CD4-positive, alpha-beta T cell (primary cell): Measurements from ENCODE around the gene NEK4. TPM values are rescaled to one million over a fixed set of nuclear protein-coding genes. Genes with fewer than 3 reads are reported as not detected.

ENCODE experiments used
- ATAC-seq: fragments of 200-7000 bp; cut with Tn5 transposase; one replicate; pipeline ENCODE4 v1.10.0; 2022; ENCODE audit warnings: mild to moderate bottlenecking; ENCODE audit not compliant: poor library complexity
- CTCF ChIA-PET: fragments of 350-600 bp; sonication (Branson Sonifier 250); formaldehyde crosslinking; loops from one replicate; lab custom pipeline; 2021; ENCODE audit warnings: antibody characterized with exemption, inconsistent platforms; lab: Charles Lee
- POLR2A ChIA-PET: fragments of 350-600 bp; sonication (Branson Sonifier 250); formaldehyde crosslinking; loops from one replicate; lab custom pipeline; 2021; ENCODE audit warnings: antibody characterized with exemption, inconsistent platforms; lab: Charles Lee
- DNase-seq, 14 experiments: peaks; one replicate each; pipeline ENCODE4 v3.0.0-alpha.2; 2013 to 2020; ENCODE audit warnings: mixed read lengths in 2 of 14
- H3K27ac ChIP-seq, 2 donors: one replicate each; pipeline versions ENCODE4 v1.5.1 to v1.7.0; 2013; ENCODE audit warnings: low read length in 2 of 2, low read depth in 1 of 2, mild to moderate bottlenecking in 1 of 2
- H3K27me3 ChIP-seq, 2 experiments: 1 replicate in 1 of 2; 2 replicates in 1 of 2; pipeline versions ENCODE4 v1.6.1 to v1.7.0; 2013; ENCODE audit warnings: low read length in 2 of 2, control low read depth in 1 of 2, mild to moderate bottlenecking in 1 of 2, moderate library complexity in 1 of 2; ENCODE audit not compliant: insufficient read depth in 2 of 2, control insufficient read depth in 1 of 2
- H3K36me3 ChIP-seq: one replicate; pipeline ENCODE4 v1.6.1; 2013; ENCODE audit warnings: low read length, control low read depth; ENCODE audit not compliant: insufficient read depth
- H3K4me1 ChIP-seq: one replicate; pipeline ENCODE4 v1.6.1; 2013; ENCODE audit warnings: low read length, control low read depth; ENCODE audit not compliant: insufficient read depth
- H3K4me3 ChIP-seq: one replicate; pipeline ENCODE4 v1.5.1; 2013; ENCODE audit warnings: mild to moderate bottlenecking, low read length, moderate library complexity
- H3K9me3 ChIP-seq, 2 experiments: 1 replicate in 1 of 2; 2 replicates in 1 of 2; pipeline versions ENCODE4 v1.6.1 to v1.7.0; 2013; ENCODE audit warnings: low read length in 2 of 2, mild to moderate bottlenecking in 2 of 2, control low read depth in 1 of 2, moderate library complexity in 1 of 2; ENCODE audit not compliant: control insufficient read depth in 1 of 2, insufficient read depth in 1 of 2
- H3K27ac Mint-ChIP-seq: one replicate; pipeline ENCODE4 v1.8.0; 2020; ENCODE audit warnings: mixed read lengths
- H3K27me3 Mint-ChIP-seq: one replicate; pipeline ENCODE4 v1.8.0; 2021; ENCODE audit warnings: mixed read lengths
- H3K36me3 Mint-ChIP-seq: one replicate; pipeline ENCODE4 v1.8.0; 2021; ENCODE audit warnings: low read depth, mixed read lengths
- H3K4me1 Mint-ChIP-seq: one replicate; pipeline ENCODE4 v1.8.0; 2021; ENCODE audit warnings: low read depth, mixed read lengths
- H3K4me3 Mint-ChIP-seq: one replicate; pipeline ENCODE4 v1.8.0; 2020; ENCODE audit warnings: mild to moderate bottlenecking, mixed read lengths
- H3K9me3 Mint-ChIP-seq: one replicate; pipeline ENCODE4 v1.8.0; 2020; ENCODE audit warnings: mixed read lengths
- intact Hi-C, 2 experiments: fragments of 100-400 bp; cut with DNase I in 1 of 2; cut with micrococcal nuclease in 1 of 2; formaldehyde crosslinking; loops; one replicate each; pipeline versions ENCODE4 v1.15.1 to v1.9.0; 2023 to 2025; cut with DNase I, micrococcal nuclease
- total RNA-seq, 174 experiments: library from RNA in 2 of 174; stranded (reverse) in 2 of 174; gene quantifications; one replicate each; pipeline ENCODE4 v1.2.3 and lab custom pipeline; 2021 to 2026
- TF ChIP-seq, protein P1 (sequence below): fragments of 200-600 bp; IDR thresholded peaks from one replicate; pipeline ENCODE4 v1.8.0; 2022; ENCODE audit warnings: antibody characterized with exemption, mild to moderate bottlenecking

NEK4 gene
- total RNA-seq, 2 experiments from 2014 or later, result 6.1 to 6.9 TPM

DNA sequence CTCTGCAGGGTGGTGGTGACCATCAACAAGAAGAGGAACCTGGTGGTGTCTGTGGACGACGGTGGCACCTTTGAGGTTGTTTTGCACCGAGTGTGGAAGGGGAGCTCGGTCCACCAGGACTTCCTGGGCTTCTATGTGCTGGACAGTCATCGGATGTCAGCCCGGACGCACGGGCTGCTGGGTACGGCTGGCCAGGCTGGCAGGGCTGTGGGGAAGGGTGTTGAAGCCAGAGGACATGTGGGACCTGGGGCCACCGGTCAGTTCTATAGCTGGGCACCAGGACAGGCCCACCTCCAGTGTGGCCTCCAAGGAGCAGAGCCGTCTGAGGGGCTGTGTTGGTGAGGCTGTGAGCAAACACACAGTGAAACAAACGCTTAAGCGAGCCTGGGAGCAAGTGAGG, 20.0 kb upstream of the NEK4 start:
- DNase-seq (no peak), ATAC-seq (no peak)
- intact Hi-C loops, result no loop called here
- Histone ChIP-seq H3K4me3 (no peak overlapping the region), H3K27ac (no peak overlapping the region), H3K36me3 (no peaks in the 10 kb centered on the region), H3K27me3 (no peaks in the 10 kb centered on the region), H3K9me3 (no peaks in the 10 kb centered on the region), H3K4me1 (no peaks in the 10 kb centered on the region)
- no peaks in the 10 kb centered on the region for H3K9me3 Mint-ChIP-seq
- TF ChIP-seq, protein P1, sequence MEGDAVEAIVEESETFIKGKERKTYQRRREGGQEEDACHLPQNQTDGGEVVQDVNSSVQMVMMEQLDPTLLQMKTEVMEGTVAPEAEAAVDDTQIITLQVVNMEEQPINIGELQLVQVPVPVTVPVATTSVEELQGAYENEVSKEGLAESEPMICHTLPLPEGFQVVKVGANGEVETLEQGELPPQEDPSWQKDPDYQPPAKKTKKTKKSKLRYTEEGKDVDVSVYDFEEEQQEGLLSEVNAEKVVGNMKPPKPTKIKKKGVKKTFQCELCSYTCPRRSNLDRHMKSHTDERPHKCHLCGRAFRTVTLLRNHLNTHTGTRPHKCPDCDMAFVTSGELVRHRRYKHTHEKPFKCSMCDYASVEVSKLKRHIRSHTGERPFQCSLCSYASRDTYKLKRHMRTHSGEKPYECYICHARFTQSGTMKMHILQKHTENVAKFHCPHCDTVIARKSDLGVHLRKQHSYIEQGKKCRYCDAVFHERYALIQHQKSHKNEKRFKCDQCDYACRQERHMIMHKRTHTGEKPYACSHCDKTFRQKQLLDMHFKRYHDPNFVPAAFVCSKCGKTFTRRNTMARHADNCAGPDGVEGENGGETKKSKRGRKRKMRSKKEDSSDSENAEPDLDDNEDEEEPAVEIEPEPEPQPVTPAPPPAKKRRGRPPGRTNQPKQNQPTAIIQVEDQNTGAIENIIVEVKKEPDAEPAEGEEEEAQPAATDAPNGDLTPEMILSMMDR, result no peak
- no peaks in the 10 kb centered on the region for H3K4me1 Mint-ChIP-seq
- H3K36me3 Mint-ChIP-seq, result no peaks in the 10 kb centered on the region
- H3K4me3 Mint-ChIP-seq, result no peak overlapping the region
- ChIA-PET CTCF (no interaction called here), POLR2A (no interaction called here)
- no peaks in the 10 kb centered on the region for H3K27me3 Mint-ChIP-seq
- no peak overlapping the region for H3K27ac Mint-ChIP-seq

DNA sequence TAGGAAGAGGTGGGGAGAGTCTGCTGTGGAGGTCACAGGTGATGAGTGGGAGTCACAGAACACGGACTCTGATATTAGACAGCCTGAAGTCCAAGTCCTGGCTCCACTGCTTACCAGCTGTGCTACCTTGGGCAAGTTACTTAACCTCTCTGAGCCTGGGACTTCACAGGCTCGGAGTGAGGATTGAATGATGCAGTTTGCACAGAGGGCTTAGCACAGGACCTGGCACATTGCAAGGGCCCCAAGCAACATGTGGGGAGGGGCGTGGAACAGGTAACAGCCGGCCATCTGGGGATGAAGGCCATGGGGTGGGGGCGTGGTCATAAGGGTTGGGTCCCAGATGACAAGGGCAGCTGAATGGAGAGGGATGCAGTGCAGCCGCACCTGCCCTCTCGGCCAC, 19.6 kb upstream of the NEK4 start:
- no peak for DNase-seq
- Histone ChIP-seq H3K9me3 (no peaks in the 10 kb centered on the region), H3K4me3 (no peak overlapping the region), H3K27ac (no peak overlapping the region), H3K27me3 (no peaks in the 10 kb centered on the region), H3K4me1 (no peaks in the 10 kb centered on the region), H3K36me3 (no peaks in the 10 kb centered on the region)
- intact Hi-C loops, result no loop called here
- ChIA-PET CTCF (no interaction called here), POLR2A (no interaction called here)
- Mint-ChIP-seq H3K4me3 (no peak overlapping the region), H3K4me1 (no peaks in the 10 kb centered on the region), H3K27ac (no peak overlapping the region), H3K9me3 (no peaks in the 10 kb centered on the region), H3K36me3 (no peaks in the 10 kb centered on the region), H3K27me3 (no peaks in the 10 kb centered on the region)
- no peak for ATAC-seq
- TF ChIP-seq, protein P1, result no peak

DNA sequence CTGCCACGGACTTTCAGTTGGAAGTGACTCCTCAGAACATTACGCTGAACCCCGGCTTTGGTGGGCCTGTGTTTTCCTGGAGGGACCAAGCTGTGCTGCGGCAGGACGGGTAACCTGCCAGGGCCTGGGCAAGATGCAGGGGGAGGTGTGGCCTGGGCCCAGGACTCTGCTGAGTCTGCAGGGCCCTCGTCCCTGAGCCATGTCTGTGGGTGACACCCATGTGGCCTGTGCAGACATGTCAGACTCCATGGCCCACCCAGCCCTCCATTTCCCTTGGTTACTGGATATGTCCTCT, 19.0 kb upstream of the NEK4 start:
- no peak for DNase-seq
- no peaks in the 10 kb centered on the region for H3K27me3 ChIP-seq
- CTCF ChIA-PET, result no interaction called here
- no peaks in the 10 kb centered on the region for H3K9me3 Mint-ChIP-seq
- intact Hi-C loops, result no loop called here
- H3K4me3 Mint-ChIP-seq, result no peak overlapping the region
- no peak overlapping the region for H3K27ac Mint-ChIP-seq
- no peaks in the 10 kb centered on the region for H3K27me3 Mint-ChIP-seq
- no peaks in the 10 kb centered on the region for H3K36me3 Mint-ChIP-seq
- H3K4me1 Mint-ChIP-seq, result no peaks in the 10 kb centered on the region
- H3K9me3 ChIP-seq, result no peaks in the 10 kb centered on the region
- H3K4me1 ChIP-seq, result no peaks in the 10 kb centered on the region
- no peak overlapping the region for H3K4me3 ChIP-seq
- H3K36me3 ChIP-seq, result no peaks in the 10 kb centered on the region
- no peak overlapping the region for H3K27ac ChIP-seq
- POLR2A ChIA-PET, result no interaction called here
- TF ChIP-seq, protein P1, result no peak
- ATAC-seq, result no peak
